SK-N-SH (cell line): Measurements from ENCODE around the gene ACAP1. TPM values are rescaled to one million over a fixed set of nuclear protein-coding genes. Genes with fewer than 3 reads are reported as not detected.

Experiments
- CTCF ChIA-PET: fragments of 300-600, 350-600 bp; formaldehyde crosslinking; extraction: SDS; loops from one replicate; lab custom pipeline; 2021; lab: Yijun Ruan, JAX
- POLR2A ChIA-PET: fragments of 350-600 bp; sonication (Branson Sonifier 250); formaldehyde crosslinking; extraction: SDS; loops from one replicate; lab custom pipeline; 2020; ENCODE audit warnings: antibody characterized with exemption, inconsistent platforms; lab: Yijun Ruan, JAX
- DNase-seq: peaks from one replicate; pipeline ENCODE4 v3.0.0; 2012
- H2AFZ ChIP-seq: fragments of 200-600 bp; sonication (generic); 2 replicates; pipeline ENCODE4 v1.8.1; 2016; ENCODE audit warnings: antibody characterized with exemption, mild to moderate bottlenecking, low read depth
- H3F3A ChIP-seq: fragments of 200-600 bp; sonication (generic); replicated peaks from 2 replicates; pipeline ENCODE3; 2016; ENCODE audit warnings: antibody characterized with exemption, mild to moderate bottlenecking; ENCODE audit not compliant: insufficient read depth
- H3K27ac ChIP-seq, 2 experiments: fragments of 200-500 bp in 1 of 2; fragments of 200-600 bp in 1 of 2; sonication (Bioruptor generic) in 1 of 2; sonication (generic), shearing (Covaris generic) in 1 of 2; 2 replicates each; pipeline versions ENCODE4 v1.5.1 to v1.6.1; 2014 to 2016; ENCODE audit warnings: low read depth in 2 of 2, inconsistent platforms in 1 of 2, low read length in 1 of 2, mild to moderate bottlenecking in 1 of 2, mixed read lengths in 1 of 2
- H3K27me3 ChIP-seq: fragments of 200-600 bp; sonication (generic), shearing (Covaris generic); 2 replicates; pipeline ENCODE4 v1.6.1; 2016; ENCODE audit warnings: mixed run types; ENCODE audit not compliant: insufficient read depth
- H3K36me3 ChIP-seq, 2 experiments: fragments of 200-500 bp in 1 of 2; fragments of 200-600 bp in 1 of 2; sonication (Bioruptor generic) in 1 of 2; sonication (generic) in 1 of 2; replicated peaks in 1 of 2; 2 replicates each; pipeline versions ENCODE3 to v1.5.1; 2014 to 2016; ENCODE audit warnings: low read length in 1 of 2, mild to moderate bottlenecking in 1 of 2; ENCODE audit not compliant: insufficient read depth in 2 of 2, control insufficient read depth in 1 of 2
- H3K4me1 ChIP-seq, 2 experiments: fragments of 200-500 bp in 1 of 2; fragments of 200-600 bp in 1 of 2; sonication (Bioruptor generic) in 1 of 2; sonication (generic), shearing (Covaris generic) in 1 of 2; 2 replicates each; pipeline versions ENCODE4 v1.5.1 to v1.6.1; 2014 to 2016; ENCODE audit warnings: low read depth in 1 of 2, low read length in 1 of 2, mixed run types in 1 of 2; ENCODE audit not compliant: insufficient read depth in 2 of 2, control insufficient read depth in 1 of 2
- H3K4me2 ChIP-seq: fragments of 200-600 bp; sonication (generic), shearing (Covaris generic); 2 replicates; pipeline ENCODE4 v1.6.1; 2017; ENCODE audit warnings: mixed run types
- H3K4me3 ChIP-seq, 2 experiments: fragments of 200-500 bp in 1 of 2; fragments of 200-600 bp in 1 of 2; sonication (Bioruptor generic) in 1 of 2; sonication (generic), shearing (Covaris generic) in 1 of 2; 2 replicates each; pipeline versions ENCODE4 v1.5.1 to v1.8.1; 2014 to 2016; ENCODE audit warnings: low read depth in 2 of 2, inconsistent platforms in 1 of 2, low read length in 1 of 2, mild to moderate bottlenecking in 1 of 2, mixed read lengths in 1 of 2, moderate library complexity in 1 of 2
- H3K79me2 ChIP-seq: fragments of 200-600 bp; sonication (generic); 2 replicates; pipeline ENCODE4 v1.8.1; 2017; ENCODE audit warnings: mild to moderate bottlenecking; ENCODE audit not compliant: insufficient read depth
- H3K9ac ChIP-seq: fragments of 200-600 bp; sonication (generic); 2 replicates; pipeline ENCODE4 v1.6.1; 2017; ENCODE audit warnings: mixed run types
- H3K9me2 ChIP-seq: fragments of 200-600 bp; sonication (generic); 2 replicates; pipeline ENCODE4 v1.6.1; 2017; ENCODE audit warnings: mixed run types
- H3K9me3 ChIP-seq: fragments of 200-600 bp; sonication (generic); 2 replicates; pipeline ENCODE4 v1.6.1; 2017; ENCODE audit warnings: mixed run types, mild to moderate bottlenecking, moderate library complexity
- H4K20me1 ChIP-seq: fragments of 200-600 bp; sonication (generic); 2 replicates; pipeline ENCODE4 v1.6.1; 2017; ENCODE audit warnings: mild to moderate bottlenecking, mixed run types; ENCODE audit not compliant: insufficient read depth
- ELF1 ChIP-seq: IDR thresholded peaks from 2 replicates; pipeline ENCODE4 v1.4.0; 2012
- FOXM1 ChIP-seq: IDR thresholded peaks from 2 replicates; pipeline ENCODE4 v1.4.0; 2012; ENCODE audit warnings: low read depth, mild to moderate bottlenecking
- JUND ChIP-seq: IDR thresholded peaks from 2 replicates; pipeline ENCODE4 v1.4.0; 2012
- MXI1 ChIP-seq: IDR thresholded peaks from 2 replicates; pipeline ENCODE4 v1.6.1; 2012; ENCODE audit warnings: mild to moderate bottlenecking, low read depth, low read length, improper control_type of control experiment
- NRF1 ChIP-seq: IDR thresholded peaks from 2 replicates; pipeline ENCODE4 v1.6.1; 2012; ENCODE audit warnings: low read depth, mild to moderate bottlenecking, low read length
- RAD21 ChIP-seq: IDR thresholded peaks from 2 replicates; pipeline ENCODE4 v1.6.1; 2012; ENCODE audit warnings: mild to moderate bottlenecking, low read length
- RCOR1 ChIP-seq: fragments of 150-350 bp; IDR thresholded peaks from 2 replicates; pipeline ENCODE4 v1.6.1; 2017; ENCODE audit warnings: antibody characterized with exemption, low read length
- SIN3A ChIP-seq: IDR thresholded peaks from 2 replicates; pipeline ENCODE4 v1.6.1; 2012; ENCODE audit warnings: low read depth, mild to moderate bottlenecking, low read length, moderate library complexity, borderline replicate concordance
- SMC3 ChIP-seq: IDR thresholded peaks from 2 replicates; pipeline ENCODE4 v1.6.1; 2012; ENCODE audit warnings: low read depth, low read length, improper control_type of control experiment
- TCF12 ChIP-seq: IDR thresholded peaks from 2 replicates; pipeline ENCODE4 v1.4.0; 2012
- WGBS: methylation state at CpG from one replicate; pipeline ENCODE4 v1.1.6; 2017; ENCODE audit warnings: low lambda C conversion rate; 5-methylcytosine and 5-hydroxymethylcytosine counted together
- polyA plus RNA-seq, 3 experiments: library from polyadenylated mRNA; depleted of rRNA; stranded (reverse); fragments of >200 nt; gene quantifications; 2 replicates each; pipeline ENCODE4 v1.2.3, GENCODE V29; 2012
- TF ChIP-seq, protein P1 (sequence below): IDR thresholded peaks from 2 replicates; pipeline ENCODE4 v1.4.0; 2012; ENCODE audit warnings: low read depth, borderline replicate concordance
- TF ChIP-seq, protein P2 (sequence below): fragments of 200-600 bp; sonication (generic); IDR thresholded peaks from 2 replicates; pipeline ENCODE4 v1.6.1; 2017; ENCODE audit warnings: antibody characterized with exemption, mild to moderate bottlenecking, moderate library complexity
- TF ChIP-seq, protein P3 (sequence below): IDR thresholded peaks from 2 replicates; pipeline ENCODE4 v1.4.0; 2012; ENCODE audit warnings: low read depth, borderline replicate concordance
- TF ChIP-seq, protein P4 (sequence below): IDR thresholded peaks from 2 replicates; pipeline ENCODE4 v1.6.1; 2012; ENCODE audit warnings: mild to moderate bottlenecking, low read depth, low read length, moderate library complexity
- TF ChIP-seq, protein P5 (sequence below): IDR thresholded peaks from 2 replicates; pipeline ENCODE4 v1.4.0; 2012; ENCODE audit warnings: low read depth

ACAP1 gene
- polyA plus RNA-seq, 1 of the 3 experiments (the other 2 are of a cell fraction) = 0.71 TPM

DNA sequence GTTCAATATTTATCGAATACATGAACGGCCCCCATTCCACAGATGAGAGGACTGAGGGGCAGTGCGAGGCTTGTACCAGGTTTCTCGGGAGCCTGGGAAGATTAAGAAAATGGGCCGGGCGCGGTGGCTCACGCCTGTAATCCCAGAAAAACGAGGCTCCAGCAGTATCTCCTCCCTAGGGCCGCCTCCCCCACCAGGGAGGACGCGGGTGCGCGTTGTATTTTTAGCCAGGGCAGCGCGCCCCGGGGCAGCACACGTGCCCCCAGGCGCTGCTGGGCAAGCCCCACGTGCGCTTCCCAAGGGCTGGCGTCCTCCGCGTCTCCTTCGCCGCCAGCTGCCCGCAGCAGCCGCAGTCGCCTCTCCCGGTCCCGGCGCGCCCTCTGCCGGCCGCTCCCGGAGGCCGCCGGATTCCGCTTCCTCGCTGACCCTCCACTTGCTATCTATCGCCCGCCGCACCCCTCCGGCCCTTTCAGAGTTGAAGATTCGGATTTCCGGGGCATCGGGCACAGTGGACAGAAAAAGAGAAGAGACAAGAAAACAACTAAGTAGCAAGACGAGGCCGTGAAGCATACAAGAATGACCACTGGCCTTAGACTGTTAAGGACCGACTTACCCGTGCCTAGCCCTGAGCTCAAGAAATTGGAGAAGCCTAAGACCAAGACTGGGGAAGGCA lies 40.0 kb upstream of the ACAP1 start:
- TF ChIP-seq RAD21 = peak; percentile 92
- 0 out of 2 replicates have a peak, but pooled peaks have one; percentile 79 for TF ChIP-seq SIN3A
- TF ChIP-seq SMC3 = peak; percentile 95
- no peak for TF ChIP-seq RCOR1
- peak; percentile 93 for TF ChIP-seq MXI1
- TF ChIP-seq, protein P1, sequence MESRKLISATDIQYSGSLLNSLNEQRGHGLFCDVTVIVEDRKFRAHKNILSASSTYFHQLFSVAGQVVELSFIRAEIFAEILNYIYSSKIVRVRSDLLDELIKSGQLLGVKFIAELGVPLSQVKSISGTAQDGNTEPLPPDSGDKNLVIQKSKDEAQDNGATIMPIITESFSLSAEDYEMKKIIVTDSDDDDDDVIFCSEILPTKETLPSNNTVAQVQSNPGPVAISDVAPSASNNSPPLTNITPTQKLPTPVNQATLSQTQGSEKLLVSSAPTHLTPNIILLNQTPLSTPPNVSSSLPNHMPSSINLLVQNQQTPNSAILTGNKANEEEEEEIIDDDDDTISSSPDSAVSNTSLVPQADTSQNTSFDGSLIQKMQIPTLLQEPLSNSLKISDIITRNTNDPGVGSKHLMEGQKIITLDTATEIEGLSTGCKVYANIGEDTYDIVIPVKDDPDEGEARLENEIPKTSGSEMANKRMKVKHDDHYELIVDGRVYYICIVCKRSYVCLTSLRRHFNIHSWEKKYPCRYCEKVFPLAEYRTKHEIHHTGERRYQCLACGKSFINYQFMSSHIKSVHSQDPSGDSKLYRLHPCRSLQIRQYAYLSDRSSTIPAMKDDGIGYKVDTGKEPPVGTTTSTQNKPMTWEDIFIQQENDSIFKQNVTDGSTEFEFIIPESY = no peak
- TF ChIP-seq, protein P2, sequence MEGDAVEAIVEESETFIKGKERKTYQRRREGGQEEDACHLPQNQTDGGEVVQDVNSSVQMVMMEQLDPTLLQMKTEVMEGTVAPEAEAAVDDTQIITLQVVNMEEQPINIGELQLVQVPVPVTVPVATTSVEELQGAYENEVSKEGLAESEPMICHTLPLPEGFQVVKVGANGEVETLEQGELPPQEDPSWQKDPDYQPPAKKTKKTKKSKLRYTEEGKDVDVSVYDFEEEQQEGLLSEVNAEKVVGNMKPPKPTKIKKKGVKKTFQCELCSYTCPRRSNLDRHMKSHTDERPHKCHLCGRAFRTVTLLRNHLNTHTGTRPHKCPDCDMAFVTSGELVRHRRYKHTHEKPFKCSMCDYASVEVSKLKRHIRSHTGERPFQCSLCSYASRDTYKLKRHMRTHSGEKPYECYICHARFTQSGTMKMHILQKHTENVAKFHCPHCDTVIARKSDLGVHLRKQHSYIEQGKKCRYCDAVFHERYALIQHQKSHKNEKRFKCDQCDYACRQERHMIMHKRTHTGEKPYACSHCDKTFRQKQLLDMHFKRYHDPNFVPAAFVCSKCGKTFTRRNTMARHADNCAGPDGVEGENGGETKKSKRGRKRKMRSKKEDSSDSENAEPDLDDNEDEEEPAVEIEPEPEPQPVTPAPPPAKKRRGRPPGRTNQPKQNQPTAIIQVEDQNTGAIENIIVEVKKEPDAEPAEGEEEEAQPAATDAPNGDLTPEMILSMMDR = peak; percentile 88
- TF ChIP-seq, protein P3, sequence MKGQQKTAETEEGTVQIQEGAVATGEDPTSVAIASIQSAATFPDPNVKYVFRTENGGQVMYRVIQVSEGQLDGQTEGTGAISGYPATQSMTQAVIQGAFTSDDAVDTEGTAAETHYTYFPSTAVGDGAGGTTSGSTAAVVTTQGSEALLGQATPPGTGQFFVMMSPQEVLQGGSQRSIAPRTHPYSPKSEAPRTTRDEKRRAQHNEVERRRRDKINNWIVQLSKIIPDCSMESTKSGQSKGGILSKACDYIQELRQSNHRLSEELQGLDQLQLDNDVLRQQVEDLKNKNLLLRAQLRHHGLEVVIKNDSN = peak; percentile 68; the same call in 1 of the 2 replicates
- no peak for TF ChIP-seq JUND
- peak; percentile 17; the same call in 1 of the 2 replicates for TF ChIP-seq TCF12
- TF ChIP-seq, protein P4, sequence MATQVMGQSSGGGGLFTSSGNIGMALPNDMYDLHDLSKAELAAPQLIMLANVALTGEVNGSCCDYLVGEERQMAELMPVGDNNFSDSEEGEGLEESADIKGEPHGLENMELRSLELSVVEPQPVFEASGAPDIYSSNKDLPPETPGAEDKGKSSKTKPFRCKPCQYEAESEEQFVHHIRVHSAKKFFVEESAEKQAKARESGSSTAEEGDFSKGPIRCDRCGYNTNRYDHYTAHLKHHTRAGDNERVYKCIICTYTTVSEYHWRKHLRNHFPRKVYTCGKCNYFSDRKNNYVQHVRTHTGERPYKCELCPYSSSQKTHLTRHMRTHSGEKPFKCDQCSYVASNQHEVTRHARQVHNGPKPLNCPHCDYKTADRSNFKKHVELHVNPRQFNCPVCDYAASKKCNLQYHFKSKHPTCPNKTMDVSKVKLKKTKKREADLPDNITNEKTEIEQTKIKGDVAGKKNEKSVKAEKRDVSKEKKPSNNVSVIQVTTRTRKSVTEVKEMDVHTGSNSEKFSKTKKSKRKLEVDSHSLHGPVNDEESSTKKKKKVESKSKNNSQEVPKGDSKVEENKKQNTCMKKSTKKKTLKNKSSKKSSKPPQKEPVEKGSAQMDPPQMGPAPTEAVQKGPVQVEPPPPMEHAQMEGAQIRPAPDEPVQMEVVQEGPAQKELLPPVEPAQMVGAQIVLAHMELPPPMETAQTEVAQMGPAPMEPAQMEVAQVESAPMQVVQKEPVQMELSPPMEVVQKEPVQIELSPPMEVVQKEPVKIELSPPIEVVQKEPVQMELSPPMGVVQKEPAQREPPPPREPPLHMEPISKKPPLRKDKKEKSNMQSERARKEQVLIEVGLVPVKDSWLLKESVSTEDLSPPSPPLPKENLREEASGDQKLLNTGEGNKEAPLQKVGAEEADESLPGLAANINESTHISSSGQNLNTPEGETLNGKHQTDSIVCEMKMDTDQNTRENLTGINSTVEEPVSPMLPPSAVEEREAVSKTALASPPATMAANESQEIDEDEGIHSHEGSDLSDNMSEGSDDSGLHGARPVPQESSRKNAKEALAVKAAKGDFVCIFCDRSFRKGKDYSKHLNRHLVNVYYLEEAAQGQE = no peak
- TF ChIP-seq ELF1 = 0 out of 2 replicates have a peak, but pooled peaks have one; percentile 15
- TF ChIP-seq, protein P5, sequence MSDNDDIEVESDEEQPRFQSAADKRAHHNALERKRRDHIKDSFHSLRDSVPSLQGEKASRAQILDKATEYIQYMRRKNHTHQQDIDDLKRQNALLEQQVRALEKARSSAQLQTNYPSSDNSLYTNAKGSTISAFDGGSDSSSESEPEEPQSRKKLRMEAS = peak; percentile 94
- TF ChIP-seq NRF1 = no peak
- TF ChIP-seq FOXM1 = peak; percentile 40; the same call in 1 of the 2 replicates
- H3K36me3 ChIP-seq = no peaks in the 10 kb centered on the region
- no peaks in the 10 kb centered on the region for H3K9me3 ChIP-seq
- POLR2A ChIA-PET = interaction anchor here (1.0 to 1.3 kb wide), 2 partner anchors 15 to 62 kb away, joined by 3 to 5 read pairs; partner anchors contain the start of genes DVL2 and SLC2A4
- no peaks in the 10 kb centered on the region for H4K20me1 ChIP-seq
- 15% methylated on average over 35 of the region's 51 CpGs for WGBS
- peak overlapping the region in 1 of 2 experiments; percentile 37; a peak in 1 of 4 replicates for H3K4me3 ChIP-seq
- H3K27ac ChIP-seq = no peak overlapping the region
- peak overlapping the region; percentile 66; the same call in 1 of the 2 replicates for H3K4me2 ChIP-seq
- H3F3A ChIP-seq = peaks cover 15% of the 10 kb centered on the region
- peak; percentile 92 for DNase-seq
- H2AFZ ChIP-seq = peak overlapping the region; percentile 45
- H3K9me2 ChIP-seq = no peaks in the 10 kb centered on the region
- no peak overlapping the region for H3K9ac ChIP-seq
- CTCF ChIA-PET = interaction anchor here (0.6 to 5.8 kb wide), 66 partner anchors 8 to 391 kb away, joined by 3 to 169 read pairs (median 6); partner anchors contain the start of genes ACADVL, ACAP1, CLDN7 and CTDNEP1
- peaks cover 24% of the 10 kb centered on the region; the same call in 1 of the 2 replicates for H3K27me3 ChIP-seq
- H3K79me2 ChIP-seq = no peaks in the 10 kb centered on the region
- H3K4me1 ChIP-seq = peaks cover 3 to 8% of the 10 kb centered on the region in 2 experiments; a peak in 1 of 4 replicates
